Chondrocyte (in vitro differentiated cells): Measurements from ENCODE around the gene MARK3. TPM values are rescaled to one million over a fixed set of nuclear protein-coding genes. Genes with fewer than 3 reads are reported as not detected.

Experiments
- DNase-seq: peaks from one replicate; pipeline ENCODE4 v3.0.0; 2021; ENCODE audit warnings: mixed read lengths, low spot score
- H3K27ac Mint-ChIP-seq: one replicate; pipeline ENCODE4 v1.8.0; 2021; ENCODE audit warnings: mild to moderate bottlenecking, moderate library complexity, mixed read lengths; ENCODE audit not compliant: unreplicated experiment
- H3K27me3 Mint-ChIP-seq: 2 replicates; pipeline ENCODE4 v1.8.0; 2021; ENCODE audit warnings: low read depth, mixed read lengths
- H3K36me3 Mint-ChIP-seq: 2 replicates; pipeline ENCODE4 v1.8.0; 2021; ENCODE audit warnings: low read depth, mixed read lengths
- H3K4me1 Mint-ChIP-seq: 2 replicates; pipeline ENCODE4 v1.8.0; 2021; ENCODE audit warnings: low read depth, mild to moderate bottlenecking, mixed read lengths
- H3K4me3 Mint-ChIP-seq: one replicate; pipeline ENCODE4 v1.8.0; 2021; ENCODE audit warnings: mild to moderate bottlenecking, moderate library complexity, mixed read lengths; ENCODE audit not compliant: unreplicated experiment
- H3K9me3 Mint-ChIP-seq: 2 replicates; pipeline ENCODE4 v1.8.0; 2021; ENCODE audit warnings: low read depth, mixed read lengths
- total RNA-seq: library from RNA; stranded (reverse); gene quantifications from 3 replicates; pipeline ENCODE4 v1.2.1, GENCODE V29; 2021
- TF ChIP-seq, protein P1 (sequence below): fragments of 200-600 bp; sonication (generic); IDR thresholded peaks from 2 replicates; pipeline ENCODE4 v1.5.0; 2021; ENCODE audit warnings: antibody characterized with exemption, mild to moderate bottlenecking, moderate library complexity

Gene MARK3
- total RNA-seq, 1 donor from 2014 or later, result 65.1 TPM

DNA sequence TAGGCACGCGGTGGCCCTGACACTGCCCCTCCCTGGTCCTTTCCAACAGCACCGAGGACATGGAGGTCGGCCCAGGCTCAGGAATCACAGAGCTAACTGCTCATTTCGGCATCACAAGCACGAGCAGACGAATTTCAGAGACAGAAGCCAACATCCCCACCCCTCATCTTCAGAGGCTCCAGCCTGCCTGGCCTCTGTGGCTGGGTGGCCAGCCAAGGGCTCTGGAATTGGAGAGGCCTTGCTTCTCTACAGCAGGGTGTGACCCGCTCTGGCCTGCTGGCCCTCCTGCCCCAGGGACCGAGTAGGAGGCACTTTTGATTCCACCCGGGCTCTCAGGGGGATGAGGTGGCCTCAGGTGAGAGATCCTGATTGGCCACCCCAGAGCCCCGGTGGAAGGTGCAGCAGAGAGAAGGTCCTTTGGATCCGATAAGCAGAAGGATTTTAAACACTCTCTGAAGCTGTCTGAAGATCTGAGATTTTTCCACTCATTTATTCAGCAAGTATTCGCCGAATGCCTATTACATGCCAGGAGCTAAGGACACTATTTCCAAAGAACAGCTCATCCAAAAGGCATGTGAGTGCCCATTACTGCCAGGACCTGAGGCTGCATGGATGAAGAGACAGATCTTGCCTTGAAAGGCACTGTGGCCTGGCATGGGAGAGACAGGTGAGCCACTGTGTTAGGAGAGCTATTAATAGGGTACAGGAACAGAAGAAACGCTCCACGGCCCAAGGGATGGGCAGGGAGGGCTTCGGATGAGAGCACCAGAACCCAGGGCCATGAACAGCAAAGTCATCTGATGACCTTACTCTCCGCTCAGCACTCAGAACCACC, 167.0 kb downstream of the MARK3 start:
- Mint-ChIP-seq H3K27ac (peak overlapping the region; percentile 89), H3K4me3 (peak overlapping the region; percentile 29), H3K9me3 (no peaks in the 10 kb centered on the region), H3K4me1 (peaks cover 30% of the 10 kb centered on the region), H3K36me3 (no peaks in the 10 kb centered on the region), H3K27me3 (no peaks in the 10 kb centered on the region)
- TF ChIP-seq, protein P1, sequence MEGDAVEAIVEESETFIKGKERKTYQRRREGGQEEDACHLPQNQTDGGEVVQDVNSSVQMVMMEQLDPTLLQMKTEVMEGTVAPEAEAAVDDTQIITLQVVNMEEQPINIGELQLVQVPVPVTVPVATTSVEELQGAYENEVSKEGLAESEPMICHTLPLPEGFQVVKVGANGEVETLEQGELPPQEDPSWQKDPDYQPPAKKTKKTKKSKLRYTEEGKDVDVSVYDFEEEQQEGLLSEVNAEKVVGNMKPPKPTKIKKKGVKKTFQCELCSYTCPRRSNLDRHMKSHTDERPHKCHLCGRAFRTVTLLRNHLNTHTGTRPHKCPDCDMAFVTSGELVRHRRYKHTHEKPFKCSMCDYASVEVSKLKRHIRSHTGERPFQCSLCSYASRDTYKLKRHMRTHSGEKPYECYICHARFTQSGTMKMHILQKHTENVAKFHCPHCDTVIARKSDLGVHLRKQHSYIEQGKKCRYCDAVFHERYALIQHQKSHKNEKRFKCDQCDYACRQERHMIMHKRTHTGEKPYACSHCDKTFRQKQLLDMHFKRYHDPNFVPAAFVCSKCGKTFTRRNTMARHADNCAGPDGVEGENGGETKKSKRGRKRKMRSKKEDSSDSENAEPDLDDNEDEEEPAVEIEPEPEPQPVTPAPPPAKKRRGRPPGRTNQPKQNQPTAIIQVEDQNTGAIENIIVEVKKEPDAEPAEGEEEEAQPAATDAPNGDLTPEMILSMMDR, result no peak
- DNase-seq, result peak; percentile 58

DNA sequence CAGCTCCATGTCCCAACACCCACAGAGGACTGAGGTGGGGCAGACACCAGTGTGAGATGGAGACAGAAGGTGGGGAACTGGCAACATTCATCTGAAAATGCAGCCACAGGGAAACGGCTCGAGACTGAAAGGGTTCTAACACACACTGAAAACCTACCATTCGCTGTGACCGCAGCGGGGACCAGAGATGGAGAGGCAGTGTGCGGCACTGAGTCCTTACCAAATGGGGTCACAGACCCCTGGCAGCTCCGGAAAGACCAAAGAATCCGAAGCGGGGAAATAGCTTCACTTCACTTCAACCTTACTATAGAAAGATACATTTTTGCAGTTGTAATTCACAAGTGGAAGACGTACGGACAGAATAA, 167.6 kb downstream of the MARK3 start:
- TF ChIP-seq, protein P1, result no peak
- H3K36me3 Mint-ChIP-seq, result no peaks in the 10 kb centered on the region
- H3K4me3 Mint-ChIP-seq, result no peak overlapping the region
- H3K27me3 Mint-ChIP-seq, result no peaks in the 10 kb centered on the region
- peak overlapping the region; percentile 89 for H3K27ac Mint-ChIP-seq
- no peaks in the 10 kb centered on the region for H3K9me3 Mint-ChIP-seq
- peaks cover 30% of the 10 kb centered on the region for H3K4me1 Mint-ChIP-seq
- peak; percentile 46 for DNase-seq

Other genes starting within 250 kb of the MARK3 start
- gene EIF5, start 51.2 kb upstream of the MARK3 start, total RNA-seq, result 175 to 212 TPM (median 181 TPM) in 3 replicates
- 81.0 to 141 TPM (median 139 TPM) in 3 replicates for gene CKB, start 137.4 kb downstream of the MARK3 start, total RNA-seq
- 9.9 to 10.3 TPM (median 10.0 TPM) in 3 replicates for gene TRMT61A, start 143.8 kb downstream of the MARK3 start, total RNA-seq
- gene BAG5, start 177.2 kb downstream of the MARK3 start, total RNA-seq, result 22.6 to 25.7 TPM (median 23.2 TPM) in 3 replicates
- gene COA8, start 177.5 kb downstream of the MARK3 start, total RNA-seq, result 39.1 to 51.9 TPM (median 50.7 TPM) in 3 replicates
- gene KLC1, start 243.8 kb downstream of the MARK3 start, total RNA-seq, result 188 to 226 TPM (median 190 TPM) in 3 replicates